ENCODE data around the gene ADARB2. TPM values are rescaled to one million over a fixed set of nuclear protein-coding genes. Genes with fewer than 3 reads are reported as not detected.

ADARB2 gene
- total and polyA plus RNA-seq, 2 experiments from 2014 or later, result 2.0 to 5.0 TPM

DNA sequence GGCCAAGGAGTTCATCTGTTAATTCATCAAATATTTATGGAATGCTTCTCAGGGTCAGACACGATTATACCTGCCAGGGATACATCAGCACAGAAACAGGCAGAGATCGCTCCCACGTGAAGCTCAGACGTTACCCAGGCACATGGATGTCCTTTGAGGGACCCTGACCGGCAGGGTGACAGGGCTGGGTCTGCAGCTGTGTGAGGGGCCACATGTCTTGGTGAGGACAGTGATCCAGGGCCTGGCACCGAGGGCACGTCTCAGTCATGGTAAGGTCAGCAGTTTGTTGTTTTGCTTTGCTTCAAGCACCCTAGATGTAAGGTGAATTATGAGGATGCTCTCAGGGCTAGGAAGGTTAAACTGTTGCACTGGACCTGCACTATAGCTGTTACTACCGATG lies 453.2 kb downstream of the ADARB2 start (continued):
- TF ChIP-seq, protein P1, sequence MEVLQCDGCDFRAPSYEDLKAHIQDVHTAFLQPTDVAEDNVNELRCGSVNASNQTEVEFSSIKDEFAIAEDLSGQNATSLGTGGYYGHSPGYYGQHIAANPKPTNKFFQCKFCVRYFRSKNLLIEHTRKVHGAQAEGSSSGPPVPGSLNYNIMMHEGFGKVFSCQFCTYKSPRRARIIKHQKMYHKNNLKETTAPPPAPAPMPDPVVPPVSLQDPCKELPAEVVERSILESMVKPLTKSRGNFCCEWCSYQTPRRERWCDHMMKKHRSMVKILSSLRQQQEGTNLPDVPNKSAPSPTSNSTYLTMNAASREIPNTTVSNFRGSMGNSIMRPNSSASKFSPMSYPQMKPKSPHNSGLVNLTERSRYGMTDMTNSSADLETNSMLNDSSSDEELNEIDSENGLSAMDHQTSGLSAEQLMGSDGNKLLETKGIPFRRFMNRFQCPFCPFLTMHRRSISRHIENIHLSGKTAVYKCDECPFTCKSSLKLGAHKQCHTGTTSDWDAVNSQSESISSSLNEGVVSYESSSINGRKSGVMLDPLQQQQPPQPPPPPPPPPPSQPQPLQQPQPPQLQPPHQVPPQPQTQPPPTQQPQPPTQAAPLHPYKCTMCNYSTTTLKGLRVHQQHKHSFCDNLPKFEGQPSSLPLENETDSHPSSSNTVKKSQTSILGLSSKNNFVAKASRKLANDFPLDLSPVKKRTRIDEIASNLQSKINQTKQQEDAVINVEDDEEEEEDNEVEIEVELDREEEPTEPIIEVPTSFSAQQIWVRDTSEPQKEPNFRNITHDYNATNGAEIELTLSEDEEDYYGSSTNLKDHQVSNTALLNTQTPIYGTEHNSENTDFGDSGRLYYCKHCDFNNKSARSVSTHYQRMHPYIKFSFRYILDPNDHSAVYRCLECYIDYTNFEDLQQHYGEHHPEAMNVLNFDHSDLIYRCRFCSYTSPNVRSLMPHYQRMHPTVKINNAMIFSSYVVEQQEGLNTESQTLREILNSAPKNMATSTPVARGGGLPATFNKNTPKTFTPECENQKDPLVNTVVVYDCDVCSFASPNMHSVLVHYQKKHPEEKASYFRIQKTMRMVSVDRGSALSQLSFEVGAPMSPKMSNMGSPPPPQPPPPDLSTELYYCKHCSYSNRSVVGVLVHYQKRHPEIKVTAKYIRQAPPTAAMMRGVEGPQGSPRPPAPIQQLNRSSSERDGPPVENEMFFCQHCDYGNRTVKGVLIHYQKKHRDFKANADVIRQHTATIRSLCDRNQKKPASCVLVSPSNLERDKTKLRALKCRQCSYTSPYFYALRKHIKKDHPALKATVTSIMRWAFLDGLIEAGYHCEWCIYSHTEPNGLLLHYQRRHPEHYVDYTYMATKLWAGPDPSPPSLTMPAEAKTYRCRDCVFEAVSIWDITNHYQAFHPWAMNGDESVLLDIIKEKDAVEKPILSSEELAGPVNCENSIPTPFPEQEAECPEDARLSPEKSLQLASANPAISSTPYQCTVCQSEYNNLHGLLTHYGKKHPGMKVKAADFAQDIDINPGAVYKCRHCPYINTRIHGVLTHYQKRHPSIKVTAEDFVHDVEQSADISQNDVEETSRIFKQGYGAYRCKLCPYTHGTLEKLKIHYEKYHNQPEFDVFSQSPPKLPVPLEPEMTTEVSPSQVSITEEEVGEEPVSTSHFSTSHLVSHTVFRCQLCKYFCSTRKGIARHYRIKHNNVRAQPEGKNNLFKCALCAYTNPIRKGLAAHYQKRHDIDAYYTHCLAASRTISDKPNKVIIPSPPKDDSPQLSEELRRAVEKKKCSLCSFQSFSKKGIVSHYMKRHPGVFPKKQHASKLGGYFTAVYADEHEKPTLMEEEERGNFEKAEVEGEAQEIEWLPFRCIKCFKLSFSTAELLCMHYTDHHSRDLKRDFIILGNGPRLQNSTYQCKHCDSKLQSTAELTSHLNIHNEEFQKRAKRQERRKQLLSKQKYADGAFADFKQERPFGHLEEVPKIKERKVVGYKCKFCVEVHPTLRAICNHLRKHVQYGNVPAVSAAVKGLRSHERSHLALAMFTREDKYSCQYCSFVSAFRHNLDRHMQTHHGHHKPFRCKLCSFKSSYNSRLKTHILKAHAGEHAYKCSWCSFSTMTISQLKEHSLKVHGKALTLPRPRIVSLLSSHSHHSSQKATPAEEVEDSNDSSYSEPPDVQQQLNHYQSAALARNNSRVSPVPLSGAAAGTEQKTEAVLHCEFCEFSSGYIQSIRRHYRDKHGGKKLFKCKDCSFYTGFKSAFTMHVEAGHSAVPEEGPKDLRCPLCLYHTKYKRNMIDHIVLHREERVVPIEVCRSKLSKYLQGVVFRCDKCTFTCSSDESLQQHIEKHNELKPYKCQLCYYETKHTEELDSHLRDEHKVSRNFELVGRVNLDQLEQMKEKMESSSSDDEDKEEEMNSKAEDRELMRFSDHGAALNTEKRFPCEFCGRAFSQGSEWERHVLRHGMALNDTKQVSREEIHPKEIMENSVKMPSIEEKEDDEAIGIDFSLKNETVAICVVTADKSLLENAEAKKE (CRISPR knock-in tag; IDR thresholded peaks at IDR 0.05), result no peak
- TF ChIP-seq EZH2phosphoT487 (IDR thresholded peaks at IDR 0.05; ENCODE audit: unreplicated experiment), result no peak
- TF ChIP-seq, protein P2, sequence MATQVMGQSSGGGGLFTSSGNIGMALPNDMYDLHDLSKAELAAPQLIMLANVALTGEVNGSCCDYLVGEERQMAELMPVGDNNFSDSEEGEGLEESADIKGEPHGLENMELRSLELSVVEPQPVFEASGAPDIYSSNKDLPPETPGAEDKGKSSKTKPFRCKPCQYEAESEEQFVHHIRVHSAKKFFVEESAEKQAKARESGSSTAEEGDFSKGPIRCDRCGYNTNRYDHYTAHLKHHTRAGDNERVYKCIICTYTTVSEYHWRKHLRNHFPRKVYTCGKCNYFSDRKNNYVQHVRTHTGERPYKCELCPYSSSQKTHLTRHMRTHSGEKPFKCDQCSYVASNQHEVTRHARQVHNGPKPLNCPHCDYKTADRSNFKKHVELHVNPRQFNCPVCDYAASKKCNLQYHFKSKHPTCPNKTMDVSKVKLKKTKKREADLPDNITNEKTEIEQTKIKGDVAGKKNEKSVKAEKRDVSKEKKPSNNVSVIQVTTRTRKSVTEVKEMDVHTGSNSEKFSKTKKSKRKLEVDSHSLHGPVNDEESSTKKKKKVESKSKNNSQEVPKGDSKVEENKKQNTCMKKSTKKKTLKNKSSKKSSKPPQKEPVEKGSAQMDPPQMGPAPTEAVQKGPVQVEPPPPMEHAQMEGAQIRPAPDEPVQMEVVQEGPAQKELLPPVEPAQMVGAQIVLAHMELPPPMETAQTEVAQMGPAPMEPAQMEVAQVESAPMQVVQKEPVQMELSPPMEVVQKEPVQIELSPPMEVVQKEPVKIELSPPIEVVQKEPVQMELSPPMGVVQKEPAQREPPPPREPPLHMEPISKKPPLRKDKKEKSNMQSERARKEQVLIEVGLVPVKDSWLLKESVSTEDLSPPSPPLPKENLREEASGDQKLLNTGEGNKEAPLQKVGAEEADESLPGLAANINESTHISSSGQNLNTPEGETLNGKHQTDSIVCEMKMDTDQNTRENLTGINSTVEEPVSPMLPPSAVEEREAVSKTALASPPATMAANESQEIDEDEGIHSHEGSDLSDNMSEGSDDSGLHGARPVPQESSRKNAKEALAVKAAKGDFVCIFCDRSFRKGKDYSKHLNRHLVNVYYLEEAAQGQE (IDR thresholded peaks at IDR 0.05; ENCODE audit: unreplicated experiment), result no peak

DNA sequence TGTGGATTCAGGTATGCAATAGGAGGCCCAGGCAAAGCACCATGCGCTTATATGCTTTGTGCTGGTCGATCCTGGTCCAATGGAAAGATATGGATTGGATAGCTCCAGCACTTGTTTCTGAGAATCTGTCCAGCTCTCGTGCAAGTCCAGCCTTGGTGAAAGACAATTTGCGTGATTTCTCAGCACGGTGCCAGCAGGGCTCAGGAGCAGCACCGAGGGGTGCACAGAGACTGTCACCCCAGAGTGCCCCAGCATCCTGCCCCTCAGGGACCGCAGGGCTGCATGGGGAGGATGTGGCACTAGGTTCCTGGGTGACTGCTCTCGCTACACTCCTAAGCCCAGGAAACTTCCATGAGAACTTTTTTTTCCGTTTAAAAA lies 455.9 kb downstream of the ADARB2 start:
- Histone ChIP-seq H3K4me1 (ENCODE audit: insufficient read depth) (no peaks in the 10 kb centered on the region), H4K20me1 (replicated peaks; ENCODE audit: insufficient read depth) (no peaks in the 10 kb centered on the region), H3F3A (replicated peaks; ENCODE audit: low read depth) (no peaks in the 10 kb centered on the region), H3K27me3 (ENCODE audit: insufficient read depth) (no peaks in the 10 kb centered on the region), H2AFZ (no peak overlapping the region), H3K36me3 (ENCODE audit: insufficient read depth) (no peaks in the 10 kb centered on the region), H3K4me2 (no peak overlapping the region), H3K9me2 (ENCODE audit: insufficient read depth) (no peaks in the 10 kb centered on the region), H3K27ac (ENCODE audit: low read depth) (no peak overlapping the region), H3K4me3 (no peak overlapping the region), H3K79me2 (replicated peaks; ENCODE audit: insufficient read depth) (no peaks in the 10 kb centered on the region)
- DNase-seq (ENCODE audit: low spot score) (no peak), ATAC-seq (no peak)
- Mint-ChIP-seq H3K9me3 (no peaks in the 10 kb centered on the region; the same call in 2 of the 3 replicates), H3K27ac (no peak overlapping the region), H3K36me3 (ENCODE audit: low read depth) (no peaks in the 10 kb centered on the region), H3K27me3 (ENCODE audit: insufficient read depth, low read depth, poor library complexity) (peaks cover 4% of the 10 kb centered on the region), H3K4me1 (no peaks in the 10 kb centered on the region), H3K4me3 (no peak overlapping the region)
- no peak for TF ChIP-seq CREB1 (CRISPR knock-in tag; IDR thresholded peaks at IDR 0.05; ENCODE audit: low read depth)
- TF ChIP-seq, protein P3, sequence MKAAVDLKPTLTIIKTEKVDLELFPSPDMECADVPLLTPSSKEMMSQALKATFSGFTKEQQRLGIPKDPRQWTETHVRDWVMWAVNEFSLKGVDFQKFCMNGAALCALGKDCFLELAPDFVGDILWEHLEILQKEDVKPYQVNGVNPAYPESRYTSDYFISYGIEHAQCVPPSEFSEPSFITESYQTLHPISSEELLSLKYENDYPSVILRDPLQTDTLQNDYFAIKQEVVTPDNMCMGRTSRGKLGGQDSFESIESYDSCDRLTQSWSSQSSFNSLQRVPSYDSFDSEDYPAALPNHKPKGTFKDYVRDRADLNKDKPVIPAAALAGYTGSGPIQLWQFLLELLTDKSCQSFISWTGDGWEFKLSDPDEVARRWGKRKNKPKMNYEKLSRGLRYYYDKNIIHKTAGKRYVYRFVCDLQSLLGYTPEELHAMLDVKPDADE (IDR thresholded peaks at IDR 0.05), result no peak
- TF ChIP-seq, protein P2 (IDR thresholded peaks at IDR 0.05; ENCODE audit: unreplicated experiment), result no peak
